Mesendoderm (in vitro differentiated cells): ENCODE results near the gene CCDC136.

Experiments
- DNase-seq: peaks from one replicate; pipeline ENCODE4 v3.0.0; 2013
- H2AK5ac ChIP-seq: 2 replicates; pipeline ENCODE4 v1.6.1; 2013; ENCODE audit warnings: low read length, inconsistent platforms
- H2BK120ac ChIP-seq: 2 replicates; pipeline ENCODE4 v1.6.1; 2013; ENCODE audit warnings: low read depth, mild to moderate bottlenecking, low read length, moderate library complexity, mixed read lengths
- H2BK15ac ChIP-seq: replicated peaks from 2 replicates; pipeline ENCODE4 v1.6.1; 2013; ENCODE audit warnings: low read depth, mild to moderate bottlenecking, moderate library complexity
- H2BK5ac ChIP-seq: 2 replicates; pipeline ENCODE4 v1.6.1; 2013; ENCODE audit warnings: low read length, inconsistent platforms
- H3K18ac ChIP-seq: 2 replicates; pipeline ENCODE4 v1.6.1; 2013; ENCODE audit warnings: mild to moderate bottlenecking, low read length, mixed read lengths
- H3K23ac ChIP-seq: one replicate; pipeline ENCODE4 v1.6.1; 2013; ENCODE audit warnings: low read length
- H3K27ac ChIP-seq: 2 replicates; pipeline ENCODE4 v1.5.1; 2013; ENCODE audit warnings: low read depth, mild to moderate bottlenecking, inconsistent platforms, low read length, moderate library complexity
- H3K27me3 ChIP-seq: 2 replicates; pipeline ENCODE4 v1.6.1; 2013; ENCODE audit warnings: low read length, control low read depth, mild to moderate bottlenecking, inconsistent platforms; ENCODE audit not compliant: insufficient read depth, poor library complexity
- H3K36me3 ChIP-seq: 2 replicates; pipeline ENCODE4 v1.6.1; 2013; ENCODE audit warnings: low read length, inconsistent platforms; ENCODE audit not compliant: control insufficient read depth, insufficient read depth
- H3K4ac ChIP-seq: one replicate; pipeline ENCODE4 v1.6.1; 2013; ENCODE audit warnings: low read depth, mild to moderate bottlenecking, low read length, moderate library complexity
- H3K4me1 ChIP-seq: 2 replicates; pipeline ENCODE4 v1.6.1; 2013; ENCODE audit warnings: low read depth, low read length, inconsistent platforms; ENCODE audit not compliant: control insufficient read depth
- H3K4me2 ChIP-seq: 2 replicates; pipeline ENCODE4 v1.6.1; 2013; ENCODE audit warnings: low read length
- H3K4me3 ChIP-seq: 2 replicates; pipeline ENCODE4 v1.5.1; 2013; ENCODE audit warnings: mild to moderate bottlenecking, low read length
- H3K56ac ChIP-seq: one replicate; pipeline ENCODE4 v1.6.1; 2013; ENCODE audit warnings: low read length
- H3K79me1 ChIP-seq: 2 replicates; pipeline ENCODE4 v1.6.1; 2013; ENCODE audit warnings: low read length, inconsistent platforms
- H3K79me2 ChIP-seq: 2 replicates; pipeline ENCODE4 v1.6.1; 2013; ENCODE audit warnings: mild to moderate bottlenecking, low read length; ENCODE audit not compliant: control insufficient read depth, insufficient read depth
- H3K9ac ChIP-seq: 2 replicates; pipeline ENCODE4 v1.6.1; 2013; ENCODE audit warnings: low read length, inconsistent platforms
- H4K5ac ChIP-seq: one replicate; pipeline ENCODE4 v1.6.1; 2013; ENCODE audit warnings: low read length
- H4K8ac ChIP-seq: one replicate; pipeline ENCODE4 v1.6.1; 2013; ENCODE audit warnings: low read depth, mild to moderate bottlenecking, control low read depth, low read length, moderate library complexity
- WGBS: extraction: QIAGEN DNeasy Blood & Tissue Kit; methylation state at CpG from one replicate; pipeline ENCODE4 v1.1.7; 2013; ENCODE audit warnings: low lambda C conversion rate, missing lambda C conversion rate; ENCODE audit not compliant: insufficient coverage; ENCODE audit errors: extremely low coverage; 5-methylcytosine and 5-hydroxymethylcytosine counted together

CCDC136 gene

DNA sequence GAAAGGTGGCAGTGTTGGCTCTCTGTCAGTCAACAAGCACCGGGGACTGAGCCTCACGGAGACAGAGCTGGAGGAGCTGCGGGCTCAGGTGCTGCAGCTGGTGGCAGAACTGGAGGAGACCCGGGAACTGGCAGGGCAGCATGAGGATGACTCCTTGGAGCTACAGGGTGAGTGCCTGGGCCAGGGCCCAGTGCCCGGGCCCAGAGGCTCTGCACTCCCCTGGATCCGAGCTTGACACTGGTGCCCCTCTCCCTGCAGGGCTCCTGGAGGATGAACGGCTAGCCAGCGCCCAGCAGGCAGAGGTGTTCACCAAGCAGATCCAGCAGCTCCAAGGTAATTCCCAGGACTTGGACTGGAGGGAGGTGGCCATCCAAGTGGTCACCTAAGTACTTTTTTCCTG, 2.7 kb downstream of the CCDC136 start:
- H3K9ac ChIP-seq: no peak overlapping the region
- no CpG with 5 or more reads among the region's 8 CpGs for WGBS
- H3K4me2 ChIP-seq: no peak overlapping the region
- H3K79me2 ChIP-seq: no peaks in the 10 kb centered on the region
- no peak overlapping the region for H3K4ac ChIP-seq
- H3K4me1 ChIP-seq: no peaks in the 10 kb centered on the region
- no peak overlapping the region for H3K4me3 ChIP-seq
- H4K5ac ChIP-seq: no peak overlapping the region
- no peak overlapping the region for H2BK120ac ChIP-seq
- H2AK5ac ChIP-seq: no peak overlapping the region
- no peak overlapping the region for H3K23ac ChIP-seq
- no peaks in the 10 kb centered on the region for H3K79me1 ChIP-seq
- H4K8ac ChIP-seq: no peak overlapping the region
- no peak overlapping the region for H3K27ac ChIP-seq
- no peak overlapping the region for H2BK5ac ChIP-seq
- no peak for DNase-seq
- no peak overlapping the region for H3K56ac ChIP-seq
- H3K18ac ChIP-seq: no peak overlapping the region
- no peak overlapping the region for H2BK15ac ChIP-seq
- H3K36me3 ChIP-seq: no peaks in the 10 kb centered on the region
- no peaks in the 10 kb centered on the region for H3K27me3 ChIP-seq

DNA sequence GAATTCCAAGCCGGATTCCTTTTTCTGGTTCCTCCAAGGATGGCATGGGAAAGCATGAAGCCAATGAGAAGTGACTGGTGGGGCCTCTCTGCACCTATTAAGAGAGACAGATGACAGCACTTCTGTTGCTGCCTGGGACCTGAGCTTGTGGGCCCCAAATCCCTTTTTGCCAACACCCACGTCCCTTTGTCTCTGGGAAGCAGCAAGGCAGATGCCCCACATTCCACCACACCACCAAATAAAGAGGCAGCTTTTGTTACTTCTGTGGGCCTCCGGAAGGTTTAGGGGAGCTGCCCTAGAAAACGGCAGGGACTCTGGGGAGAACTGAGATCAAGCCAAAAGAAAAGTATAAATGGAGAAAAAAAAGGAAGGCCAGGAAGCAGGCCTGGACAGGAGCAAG, 3.4 kb downstream of the CCDC136 start:
- Histone ChIP-seq H3K23ac (no peak overlapping the region), H2BK120ac (no peak overlapping the region), H3K79me1 (no peaks in the 10 kb centered on the region), H3K4ac (no peak overlapping the region), H3K9ac (no peak overlapping the region), H2AK5ac (no peak overlapping the region), H4K5ac (no peak overlapping the region), H3K79me2 (no peaks in the 10 kb centered on the region), H3K56ac (no peak overlapping the region), H3K4me2 (no peak overlapping the region), H4K8ac (no peak overlapping the region), H3K18ac (no peak overlapping the region), H3K27me3 (no peaks in the 10 kb centered on the region), H3K4me1 (no peaks in the 10 kb centered on the region), H2BK5ac (no peak overlapping the region), H2BK15ac (no peak overlapping the region), H3K27ac (no peak overlapping the region), H3K36me3 (no peaks in the 10 kb centered on the region), H3K4me3 (no peak overlapping the region)
- no CpG with 5 or more reads among the region's 4 CpGs for WGBS
- DNase-seq: no peak

DNA sequence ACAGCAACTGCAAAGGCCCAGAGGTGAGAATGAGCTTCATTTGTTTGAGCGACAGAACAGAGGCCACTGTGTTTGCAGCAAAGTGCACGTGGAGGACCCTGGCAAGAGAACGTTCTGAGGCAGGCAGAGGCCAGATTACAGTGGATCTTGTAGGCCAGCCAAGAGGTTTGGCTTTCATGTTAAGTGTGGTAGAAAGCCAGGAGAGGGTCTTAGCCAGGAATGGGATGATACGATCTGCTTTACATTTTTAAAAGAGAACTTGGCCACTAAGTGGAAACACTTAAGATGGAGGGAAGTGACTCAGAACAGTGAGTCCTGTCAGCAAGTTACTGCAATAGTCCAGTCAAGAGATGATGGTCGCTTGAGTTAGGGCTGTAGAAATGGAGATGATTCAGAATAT, 4.6 kb downstream of the CCDC136 start:
- Histone ChIP-seq H2BK120ac (no peak overlapping the region), H3K27ac (no peak overlapping the region), H2BK15ac (no peak overlapping the region), H3K56ac (no peak overlapping the region), H3K36me3 (no peaks in the 10 kb centered on the region), H3K79me2 (no peaks in the 10 kb centered on the region), H3K27me3 (no peaks in the 10 kb centered on the region), H2BK5ac (no peak overlapping the region), H3K9ac (no peak overlapping the region), H2AK5ac (no peak overlapping the region), H3K18ac (no peak overlapping the region), H3K4me3 (no peak overlapping the region), H3K4me1 (no peaks in the 10 kb centered on the region), H4K8ac (no peak overlapping the region), H3K4ac (no peak overlapping the region), H3K79me1 (no peaks in the 10 kb centered on the region), H4K5ac (no peak overlapping the region), H3K23ac (no peak overlapping the region), H3K4me2 (no peak overlapping the region)
- DNase-seq: no peak
- WGBS: no CpG with 5 or more reads among the region's 5 CpGs

DNA sequence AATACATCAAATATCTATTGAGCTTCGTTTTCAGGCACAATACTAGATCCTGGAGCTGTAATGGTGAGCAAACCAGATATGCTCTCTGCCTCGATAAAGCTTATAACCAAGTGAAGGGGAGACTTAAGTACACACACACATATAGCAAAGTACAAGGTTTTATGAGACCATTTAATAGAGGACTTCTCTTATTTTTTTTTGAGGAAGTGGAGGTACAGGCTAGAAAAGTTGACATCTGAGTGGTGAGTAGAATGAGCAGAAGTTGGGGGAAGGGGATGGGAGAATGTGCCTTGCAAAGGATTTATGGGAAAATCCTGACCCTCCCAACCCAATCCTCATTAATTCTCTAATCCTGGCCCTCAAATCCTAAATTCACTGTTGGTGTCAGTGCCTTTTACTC, 7.7 kb downstream of the CCDC136 start:
- Histone ChIP-seq H2BK5ac (no peak overlapping the region), H3K4me1 (no peaks in the 10 kb centered on the region), H3K79me1 (no peaks in the 10 kb centered on the region), H2BK15ac (no peak overlapping the region), H3K56ac (no peak overlapping the region), H3K27me3 (no peaks in the 10 kb centered on the region), H3K4me2 (no peak overlapping the region), H4K5ac (no peak overlapping the region), H3K36me3 (no peaks in the 10 kb centered on the region), H4K8ac (no peak overlapping the region), H2AK5ac (no peak overlapping the region), H3K79me2 (no peaks in the 10 kb centered on the region), H3K4ac (no peak overlapping the region), H3K23ac (no peak overlapping the region), H3K9ac (no peak overlapping the region), H3K4me3 (no peak overlapping the region), H3K27ac (no peak overlapping the region), H2BK120ac (no peak overlapping the region), H3K18ac (no peak overlapping the region)
- no CpG with 5 or more reads among the region's 2 CpGs for WGBS
- no peak for DNase-seq

DNA sequence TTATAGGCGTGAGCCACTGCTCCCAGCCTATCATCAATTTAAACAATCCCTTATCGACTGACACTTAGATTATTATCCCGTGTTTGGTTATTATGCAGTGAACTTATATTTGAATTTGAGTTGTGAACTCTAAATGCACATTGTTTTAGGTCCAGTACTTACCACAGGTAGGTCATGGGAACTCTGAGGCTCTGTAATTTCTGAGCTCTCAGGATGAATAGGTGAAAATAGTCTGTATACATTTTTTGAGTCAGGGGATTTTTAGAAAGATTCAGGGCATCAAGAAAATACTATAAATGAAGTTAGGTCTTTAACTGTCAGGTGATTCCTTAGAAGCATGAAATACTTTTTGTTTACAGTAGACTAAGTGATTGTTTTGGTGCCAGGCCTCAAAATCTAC, 8.8 kb downstream of the CCDC136 start:
- no peak overlapping the region for H3K27ac ChIP-seq
- no peak overlapping the region for H2AK5ac ChIP-seq
- no peak overlapping the region for H3K4me3 ChIP-seq
- H4K5ac ChIP-seq: no peak overlapping the region
- H3K4me2 ChIP-seq: no peak overlapping the region
- H3K18ac ChIP-seq: no peak overlapping the region
- no peak for DNase-seq
- H3K4ac ChIP-seq: no peak overlapping the region
- H3K79me1 ChIP-seq: no peaks in the 10 kb centered on the region
- no peak overlapping the region for H2BK5ac ChIP-seq
- H3K9ac ChIP-seq: no peak overlapping the region
- no peaks in the 10 kb centered on the region for H3K79me2 ChIP-seq
- H2BK120ac ChIP-seq: no peak overlapping the region
- no peak overlapping the region for H3K23ac ChIP-seq
- no CpG with 5 or more reads among the region's 3 CpGs for WGBS
- H3K36me3 ChIP-seq: no peaks in the 10 kb centered on the region
- no peaks in the 10 kb centered on the region for H3K27me3 ChIP-seq
- H2BK15ac ChIP-seq: no peak overlapping the region
- no peak overlapping the region for H3K56ac ChIP-seq
- H3K4me1 ChIP-seq: no peaks in the 10 kb centered on the region
- H4K8ac ChIP-seq: no peak overlapping the region

DNA sequence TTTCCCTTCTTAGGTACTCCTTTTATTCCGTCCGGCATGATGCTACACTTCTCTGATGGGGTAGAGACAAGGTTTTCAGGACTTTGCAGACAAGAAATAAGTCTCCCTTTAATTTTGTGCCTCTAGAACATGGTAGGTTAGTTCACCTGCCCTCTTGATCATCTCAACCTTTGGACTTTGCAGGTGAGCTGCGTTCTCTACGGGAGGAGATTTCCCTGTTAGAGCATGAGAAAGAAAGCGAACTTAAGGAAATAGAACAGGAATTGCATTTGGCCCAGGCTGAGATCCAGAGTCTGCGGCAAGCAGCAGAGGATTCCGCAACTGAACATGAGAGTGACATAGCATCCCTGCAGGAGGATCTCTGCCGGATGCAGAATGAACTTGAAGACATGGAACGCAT, 9.2 kb downstream of the CCDC136 start:
- Histone ChIP-seq H3K27ac (no peak overlapping the region), H3K4me2 (no peak overlapping the region), H3K4me1 (no peaks in the 10 kb centered on the region), H3K79me1 (no peaks in the 10 kb centered on the region), H3K18ac (no peak overlapping the region), H3K36me3 (peaks cover 2% of the 10 kb centered on the region), H2BK15ac (no peak overlapping the region), H3K4me3 (no peak overlapping the region), H3K4ac (no peak overlapping the region), H3K79me2 (no peaks in the 10 kb centered on the region), H4K5ac (no peak overlapping the region), H2BK5ac (no peak overlapping the region), H3K9ac (no peak overlapping the region), H2AK5ac (no peak overlapping the region), H3K27me3 (no peaks in the 10 kb centered on the region), H4K8ac (no peak overlapping the region), H3K23ac (no peak overlapping the region), H3K56ac (no peak overlapping the region), H2BK120ac (no peak overlapping the region)
- DNase-seq: no peak
- no CpG with 5 or more reads among the region's 9 CpGs for WGBS
